HUES48 (cell line): ENCODE results near the gene OTOS.

Experiments used
- H3K27ac ChIP-seq: one replicate; pipeline ENCODE4 v1.7.0; 2013; ENCODE audit warnings: low read depth, low read length, inconsistent platforms
- H3K27me3 ChIP-seq: 2 replicates; pipeline ENCODE4 v1.6.1; 2013; ENCODE audit warnings: mild to moderate bottlenecking, low read length; ENCODE audit not compliant: control insufficient read depth, insufficient read depth
- H3K36me3 ChIP-seq: 2 replicates; pipeline ENCODE4 v1.6.1; 2013; ENCODE audit warnings: low read length; ENCODE audit not compliant: control insufficient read depth, insufficient read depth
- H3K4me1 ChIP-seq: 2 replicates; pipeline ENCODE4 v1.6.1; 2013; ENCODE audit warnings: mild to moderate bottlenecking, low read length; ENCODE audit not compliant: control insufficient read depth, insufficient read depth
- H3K4me3 ChIP-seq: 2 replicates; pipeline ENCODE4 v1.5.1; 2013; ENCODE audit warnings: mild to moderate bottlenecking, low read depth, low read length
- H3K9ac ChIP-seq: 2 replicates; pipeline ENCODE4 v1.6.1; 2013; ENCODE audit warnings: mild to moderate bottlenecking, low read depth, low read length, moderate library complexity
- H3K9me3 ChIP-seq: 2 replicates; pipeline ENCODE4 v1.6.1; 2013; ENCODE audit warnings: low read length; ENCODE audit not compliant: control insufficient read depth, insufficient read depth

Gene OTOS

DNA sequence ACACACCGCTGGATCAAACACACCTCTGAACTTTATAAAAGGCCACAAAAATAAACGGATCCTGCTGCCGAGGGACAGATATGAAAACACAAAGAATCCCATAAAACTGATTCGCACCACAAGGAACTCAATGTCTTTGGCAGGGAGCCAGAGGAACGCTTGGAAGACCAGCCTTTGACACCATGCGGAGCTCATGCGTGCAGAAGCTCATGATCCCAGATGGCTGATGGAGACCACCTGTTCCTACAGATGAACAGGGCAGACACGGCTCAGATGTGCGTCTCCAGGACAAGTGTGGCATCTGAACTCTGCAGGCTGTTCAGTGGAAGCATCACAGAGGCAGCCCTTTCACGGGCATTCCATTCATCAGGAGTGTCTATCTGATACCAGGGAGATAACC lies 29.2 kb downstream of the OTOS start:
- Histone ChIP-seq H3K27ac (no peak overlapping the region), H3K9ac (no peak overlapping the region), H3K4me1 (peaks cover 3% of the 10 kb centered on the region; the same call in 1 of the 2 replicates), H3K4me3 (no peak overlapping the region), H3K9me3 (no peaks in the 10 kb centered on the region), H3K36me3 (no peaks in the 10 kb centered on the region), H3K27me3 (no peaks in the 10 kb centered on the region)

GRCh38 chr2:240109386-240109785 lies 31.1 kb downstream of the OTOS start:
- no peaks in the 10 kb centered on the region for H3K9me3 ChIP-seq
- peaks cover 3% of the 10 kb centered on the region; the same call in 1 of the 2 replicates for H3K4me1 ChIP-seq
- no peak overlapping the region for H3K9ac ChIP-seq
- no peaks in the 10 kb centered on the region for H3K36me3 ChIP-seq
- no peak overlapping the region for H3K27ac ChIP-seq
- H3K27me3 ChIP-seq: no peaks in the 10 kb centered on the region
- H3K4me3 ChIP-seq: no peak overlapping the region

DNA sequence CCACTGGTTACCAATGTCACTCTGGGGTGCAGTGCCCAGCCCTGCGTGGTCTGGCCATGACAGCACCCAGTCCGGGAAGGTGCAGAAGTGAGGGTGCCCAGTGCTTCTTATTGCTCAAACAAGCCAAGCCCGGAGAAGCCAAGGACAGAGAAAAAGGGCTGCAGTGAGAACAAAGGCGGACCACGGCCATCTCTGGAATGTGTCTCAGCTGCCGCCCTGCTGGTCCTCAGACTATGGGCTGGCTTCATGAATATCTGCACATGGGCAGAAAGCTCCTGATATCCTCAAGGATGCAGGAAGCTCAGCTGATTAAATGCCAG lies 33.0 kb downstream of the OTOS start:
- Histone ChIP-seq H3K36me3 (no peaks in the 10 kb centered on the region), H3K27me3 (no peaks in the 10 kb centered on the region), H3K4me3 (no peak overlapping the region), H3K27ac (no peak overlapping the region), H3K9ac (no peak overlapping the region), H3K9me3 (no peaks in the 10 kb centered on the region), H3K4me1 (no peaks in the 10 kb centered on the region)

- no peaks in the 10 kb centered on the region for H3K4me1 ChIP-seq
- no peak overlapping the region for H3K9ac ChIP-seq
- no peak overlapping the region for H3K27ac ChIP-seq
- H3K27me3 ChIP-seq: no peaks in the 10 kb centered on the region
- no peak overlapping the region for H3K4me3 ChIP-seq
- H3K36me3 ChIP-seq: no peaks in the 10 kb centered on the region
- H3K9me3 ChIP-seq: no peaks in the 10 kb centered on the region
These were observed 33.5 kb downstream of the OTOS start for GRCh38 chr2:240106765-240107476.

GRCh38 chr2:240105982-240106381 lies 34.5 kb downstream of the OTOS start:
- H3K36me3 ChIP-seq: no peaks in the 10 kb centered on the region
- H3K27ac ChIP-seq: no peak overlapping the region
- H3K9ac ChIP-seq: no peak overlapping the region
- no peak overlapping the region for H3K4me3 ChIP-seq
- no peaks in the 10 kb centered on the region for H3K4me1 ChIP-seq
- no peaks in the 10 kb centered on the region for H3K27me3 ChIP-seq
- H3K9me3 ChIP-seq: no peaks in the 10 kb centered on the region

GRCh38 chr2:240103136-240103535 lies 37.3 kb downstream of the OTOS start:
- Histone ChIP-seq H3K27me3 (no peaks in the 10 kb centered on the region), H3K27ac (no peak overlapping the region), H3K36me3 (no peaks in the 10 kb centered on the region), H3K9ac (no peak overlapping the region), H3K4me3 (no peak overlapping the region), H3K9me3 (no peaks in the 10 kb centered on the region), H3K4me1 (no peaks in the 10 kb centered on the region)

GRCh38 chr2:240098349-240098748 lies 42.1 kb downstream of the OTOS start:
- Histone ChIP-seq H3K27ac (no peak overlapping the region), H3K9ac (no peak overlapping the region), H3K4me3 (no peak overlapping the region), H3K36me3 (no peaks in the 10 kb centered on the region), H3K4me1 (peaks cover 13% of the 10 kb centered on the region), H3K27me3 (peaks cover 22% of the 10 kb centered on the region), H3K9me3 (no peaks in the 10 kb centered on the region)

DNA sequence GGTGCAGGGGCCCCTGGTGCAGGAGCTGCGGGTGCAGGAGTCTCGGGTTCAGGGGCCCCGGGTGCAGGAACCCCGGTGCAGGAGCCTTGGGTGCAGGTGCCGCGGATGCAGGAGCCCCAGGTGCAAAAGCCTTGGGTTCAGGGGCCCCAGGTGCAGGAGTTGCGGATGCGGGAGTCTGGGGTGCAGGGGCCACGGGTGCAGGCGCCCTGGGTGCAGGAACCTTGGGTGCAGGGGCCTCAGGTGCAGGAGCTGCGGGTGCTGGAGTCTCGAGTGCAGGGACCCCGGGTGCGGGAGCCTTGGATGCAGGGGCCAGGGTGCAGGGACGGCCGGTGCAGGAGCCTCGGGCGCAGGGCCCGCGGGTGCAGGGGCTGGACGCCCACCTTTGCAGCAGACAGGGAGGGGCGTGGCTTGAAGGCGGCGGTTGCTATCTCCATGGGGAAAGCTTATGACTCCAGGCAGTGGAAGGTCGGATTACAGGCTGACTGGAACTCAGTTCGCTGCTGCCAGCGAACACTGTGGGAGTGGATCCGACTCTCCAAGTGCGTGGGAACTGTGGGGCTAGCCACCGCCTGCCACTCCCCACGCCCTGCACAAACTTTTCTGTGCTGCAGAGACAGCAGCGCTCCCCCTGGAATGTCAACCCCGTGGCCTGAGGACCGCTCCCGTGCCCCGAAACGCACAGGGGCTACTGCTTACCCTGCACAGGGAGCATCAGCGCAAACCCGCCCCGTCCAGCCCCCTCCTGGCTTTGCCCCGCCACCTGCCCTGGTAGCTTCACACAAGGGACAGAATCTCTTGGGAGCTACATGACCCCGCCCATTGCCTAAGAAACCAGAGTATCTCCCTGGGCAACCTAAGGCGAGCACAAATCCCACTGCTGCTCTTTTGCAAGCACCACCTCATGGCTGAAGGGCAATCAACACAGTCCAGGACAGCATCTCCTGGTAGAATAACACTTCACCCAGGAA lies 44.6 kb downstream of the OTOS start:
- H3K27me3 ChIP-seq: peaks cover 22% of the 10 kb centered on the region

GRCh38 chr2:240089306-240089705 lies 51.2 kb downstream of the OTOS start:
- Histone ChIP-seq H3K4me1 (peaks cover 4% of the 10 kb centered on the region; the same call in 1 of the 2 replicates), H3K9ac (no peak overlapping the region), H3K4me3 (no peak overlapping the region), H3K36me3 (no peaks in the 10 kb centered on the region), H3K27me3 (no peaks in the 10 kb centered on the region), H3K27ac (no peak overlapping the region), H3K9me3 (peaks cover 18% of the 10 kb centered on the region)

More for the DNA sequence above, 44.6 kb downstream of the OTOS start:
- Histone ChIP-seq H3K9me3 (no peaks in the 10 kb centered on the region), H3K36me3 (no peaks in the 10 kb centered on the region), H3K4me1 (peaks cover 17% of the 10 kb centered on the region), H3K4me3 (peak overlapping the region; percentile 68), H3K9ac (no peak overlapping the region), H3K27ac (no peak overlapping the region)
